ENCODE measurements around the gene ELMOD1. TPM values are rescaled to one million over a fixed set of nuclear protein-coding genes. Genes with fewer than 3 reads are reported as not detected.

ELMOD1 gene
- total RNA-seq, 1 experiment from 2014 or later, result not detected

DNA sequence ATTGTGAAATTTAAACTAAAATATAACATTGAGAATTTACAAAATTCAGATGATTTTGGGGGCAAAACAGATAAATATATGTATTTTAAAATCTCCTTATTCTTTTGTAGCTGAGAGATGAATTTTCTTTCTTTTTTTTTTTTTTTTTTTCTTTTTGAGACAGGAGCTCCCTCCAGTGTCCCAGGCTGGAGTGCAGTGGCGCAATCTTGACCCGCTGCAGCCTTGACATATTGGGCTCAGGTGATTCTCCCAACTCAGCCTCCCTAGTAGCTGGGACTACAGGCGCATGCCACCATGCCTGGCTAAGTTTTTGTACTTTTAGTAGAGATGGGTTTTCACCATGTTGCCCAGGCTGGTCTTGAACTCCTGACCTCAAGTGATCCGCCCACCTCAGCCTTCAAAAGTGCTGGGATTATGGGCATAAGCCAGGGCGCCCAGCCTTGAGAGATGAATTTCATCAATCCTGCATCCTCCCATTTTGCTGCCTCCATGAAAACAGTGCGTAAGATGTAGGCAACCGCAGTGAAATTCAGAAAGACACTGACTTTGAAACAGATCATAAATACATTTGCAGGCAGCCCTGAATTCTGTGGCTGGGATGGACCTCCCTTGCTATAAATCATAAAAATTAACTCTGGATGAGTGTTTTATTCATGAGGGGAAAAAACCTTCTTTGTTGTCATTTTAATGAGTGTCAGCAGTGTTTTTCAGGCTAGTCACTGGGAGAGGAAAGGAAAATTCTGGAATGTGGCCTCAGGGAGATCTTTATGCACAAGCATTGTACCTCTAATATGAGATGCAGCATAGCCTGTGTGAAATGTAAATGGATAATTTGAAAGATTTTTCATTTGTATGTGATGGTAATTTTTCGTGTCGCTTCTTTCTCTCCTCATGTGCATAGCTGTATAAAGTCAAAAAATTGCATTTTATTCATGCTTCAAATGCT lies 14.4 kb downstream of the ELMOD1 start:
- ChIA-PET POLR2A (interaction anchor here (0.5 kb wide), 1 partner anchor 468 kb away, joined by 4 read pairs; no protein-coding TSS in a partner anchor), CTCF (interaction anchor here (0.7 to 2.0 kb wide), 2 partner anchors 16 to 124 kb away, joined by 3 to 4 read pairs; no protein-coding TSS in a partner anchor)
- Mint-ChIP-seq H3K27me3 (ENCODE audit: insufficient read depth, unreplicated experiment) (peaks cover 98% of the 10 kb centered on the region), H3K9me3 (ENCODE audit: unreplicated experiment) (no peaks in the 10 kb centered on the region), H3K27ac (ENCODE audit: low read depth, unreplicated experiment) (no peak overlapping the region), H3K4me3 (ENCODE audit: unreplicated experiment) (no peak overlapping the region), H3K36me3 (ENCODE audit: insufficient read depth, unreplicated experiment) (no peaks in the 10 kb centered on the region), H3K4me1 (ENCODE audit: insufficient read depth, unreplicated experiment) (no peaks in the 10 kb centered on the region)
- no peak for DNase-seq (ENCODE audit: unreplicated experiment)
- intact Hi-C loops (cut with micrococcal nuclease), result no loop called here
- BruUV-seq (replicated peaks), result no TSS peak
- TF ChIP-seq, protein P1, sequence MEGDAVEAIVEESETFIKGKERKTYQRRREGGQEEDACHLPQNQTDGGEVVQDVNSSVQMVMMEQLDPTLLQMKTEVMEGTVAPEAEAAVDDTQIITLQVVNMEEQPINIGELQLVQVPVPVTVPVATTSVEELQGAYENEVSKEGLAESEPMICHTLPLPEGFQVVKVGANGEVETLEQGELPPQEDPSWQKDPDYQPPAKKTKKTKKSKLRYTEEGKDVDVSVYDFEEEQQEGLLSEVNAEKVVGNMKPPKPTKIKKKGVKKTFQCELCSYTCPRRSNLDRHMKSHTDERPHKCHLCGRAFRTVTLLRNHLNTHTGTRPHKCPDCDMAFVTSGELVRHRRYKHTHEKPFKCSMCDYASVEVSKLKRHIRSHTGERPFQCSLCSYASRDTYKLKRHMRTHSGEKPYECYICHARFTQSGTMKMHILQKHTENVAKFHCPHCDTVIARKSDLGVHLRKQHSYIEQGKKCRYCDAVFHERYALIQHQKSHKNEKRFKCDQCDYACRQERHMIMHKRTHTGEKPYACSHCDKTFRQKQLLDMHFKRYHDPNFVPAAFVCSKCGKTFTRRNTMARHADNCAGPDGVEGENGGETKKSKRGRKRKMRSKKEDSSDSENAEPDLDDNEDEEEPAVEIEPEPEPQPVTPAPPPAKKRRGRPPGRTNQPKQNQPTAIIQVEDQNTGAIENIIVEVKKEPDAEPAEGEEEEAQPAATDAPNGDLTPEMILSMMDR (IDR thresholded peaks at IDR 0.05; ENCODE audit: unreplicated experiment), result no peak

DNA sequence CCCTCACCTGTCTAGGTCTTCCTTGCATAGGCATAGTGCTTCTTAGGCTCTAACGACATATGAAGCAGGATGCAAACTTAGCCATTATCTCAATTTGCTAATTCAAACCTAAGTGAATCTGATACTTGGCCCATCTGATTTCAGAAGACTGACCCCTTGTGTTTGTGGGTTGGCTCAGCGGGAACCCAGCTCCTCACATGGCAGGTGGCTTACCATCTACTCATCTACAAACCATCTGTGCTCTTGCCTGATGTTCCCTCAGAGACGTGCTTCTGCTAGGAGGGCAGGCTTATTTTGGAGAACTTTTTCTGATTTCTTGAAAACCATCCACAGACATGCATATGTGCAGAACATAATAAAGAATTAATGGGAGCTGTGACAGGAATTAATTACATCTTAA lies 15.2 kb downstream of the ELMOD1 start:
- TF ChIP-seq, protein P1 (IDR thresholded peaks at IDR 0.05; ENCODE audit: unreplicated experiment), result no peak
- CTCF ChIA-PET, result interaction anchor here (2.0 kb wide), 1 partner anchor 17 kb away, joined by 4 read pairs; no protein-coding TSS in a partner anchor
- Mint-ChIP-seq H3K27me3 (ENCODE audit: insufficient read depth, unreplicated experiment) (peaks cover 98% of the 10 kb centered on the region), H3K4me1 (ENCODE audit: insufficient read depth, unreplicated experiment) (no peaks in the 10 kb centered on the region), H3K27ac (ENCODE audit: low read depth, unreplicated experiment) (no peak overlapping the region), H3K36me3 (ENCODE audit: insufficient read depth, unreplicated experiment) (no peaks in the 10 kb centered on the region), H3K9me3 (ENCODE audit: unreplicated experiment) (no peaks in the 10 kb centered on the region), H3K4me3 (ENCODE audit: unreplicated experiment) (no peak overlapping the region)
- intact Hi-C loops (cut with micrococcal nuclease), result no loop called here
- DNase-seq (ENCODE audit: unreplicated experiment), result no peak
- BruUV-seq (replicated peaks), result no TSS peak
- POLR2A ChIA-PET, result no interaction called here

DNA sequence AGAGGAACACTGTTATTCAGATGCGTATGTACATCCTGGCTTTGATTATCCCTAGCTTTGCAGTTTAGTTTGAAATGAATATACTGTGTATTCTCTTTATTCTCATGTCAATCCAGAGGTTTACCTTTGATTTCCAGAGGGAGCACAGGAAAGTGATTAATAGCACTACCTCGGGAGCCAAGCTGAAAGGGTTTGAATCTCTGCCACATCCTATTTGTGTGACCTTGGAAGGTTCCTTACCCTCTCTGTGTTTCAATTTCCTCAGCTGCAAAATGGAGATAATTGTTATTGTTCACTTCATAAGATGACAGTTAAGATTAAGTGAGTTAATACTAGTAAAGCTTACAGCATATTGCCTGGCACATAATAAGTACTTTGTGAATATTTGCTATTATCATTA lies 17.9 kb downstream of the ELMOD1 start:
- POLR2A ChIA-PET, result interaction anchor here (0.6 to 0.7 kb wide), 3 partner anchors 12 to 17 kb away, joined by 3 read pairs; no protein-coding TSS in a partner anchor

More for the DNA sequence above, 17.9 kb downstream of the ELMOD1 start:
- no peak overlapping the region for H3K4me3 Mint-ChIP-seq (ENCODE audit: unreplicated experiment)
- no TSS peak for BruUV-seq (replicated peaks)
- CTCF ChIA-PET, result interaction anchor here (0.8 kb wide), 1 partner anchor 32 kb away, joined by 4 read pairs; no protein-coding TSS in a partner anchor
- TF ChIP-seq, protein P1 (IDR thresholded peaks at IDR 0.05; ENCODE audit: unreplicated experiment), result no peak
- H3K27ac Mint-ChIP-seq (ENCODE audit: low read depth, unreplicated experiment), result no peak overlapping the region
- peaks cover 83% of the 10 kb centered on the region for H3K27me3 Mint-ChIP-seq (ENCODE audit: insufficient read depth, unreplicated experiment)
- intact Hi-C loops (cut with micrococcal nuclease), result no loop called here
- DNase-seq (ENCODE audit: unreplicated experiment), result no peak
- no peaks in the 10 kb centered on the region for H3K9me3 Mint-ChIP-seq (ENCODE audit: unreplicated experiment)
- no peaks in the 10 kb centered on the region for H3K36me3 Mint-ChIP-seq (ENCODE audit: insufficient read depth, unreplicated experiment)
- H3K4me1 Mint-ChIP-seq (ENCODE audit: insufficient read depth, unreplicated experiment), result no peaks in the 10 kb centered on the region

Data from MCF 10A (cell line).